IMR-90 (cell line): Measurements from ENCODE around the gene ZNF286A. TPM values are rescaled to one million over a fixed set of nuclear protein-coding genes. Genes with fewer than 3 reads are reported as not detected.

ENCODE experiments used
- ATAC-seq: fragments of 200-7000 bp; cut with Tn5 transposase; 2 replicates; pipeline ENCODE4 v1.9.1; 2020; ENCODE audit warnings: low read depth, mild to moderate bottlenecking, moderate library complexity
- BruUV-seq: library from RNA; stranded (reverse); fragments of 400-500 nt; replicated peaks from 2 replicates; lab custom pipeline; 2021; lab: Mats Ljungman, UMichigan
- CTCF ChIA-PET: fragments of 300-600 bp; formaldehyde crosslinking; extraction: SDS; loops from one replicate; lab custom pipeline; 2021; ENCODE audit warnings: antibody characterized with exemption; lab: Yijun Ruan, JAX
- POLR2A ChIA-PET: fragments of 300-600 bp; sonication (Branson Sonifier 250); formaldehyde crosslinking; loops from one replicate; lab custom pipeline; 2022; ENCODE audit warnings: antibody characterized with exemption; ENCODE audit not compliant: unreplicated experiment; lab: Charles Lee
- DNase-seq: peaks from one replicate; pipeline ENCODE4 v3.0.0; 2013
- H2AFZ ChIP-seq: replicated peaks from 2 replicates; pipeline ENCODE3; 2013; ENCODE audit warnings: low read length, mild to moderate bottlenecking; ENCODE audit not compliant: poor library complexity
- H2AK5ac ChIP-seq: 2 replicates; pipeline ENCODE4 v1.6.1; 2013; ENCODE audit warnings: low read depth, low read length, inconsistent platforms
- H2AK9ac ChIP-seq: replicated peaks from 2 replicates; pipeline ENCODE3; 2013; ENCODE audit warnings: mild to moderate bottlenecking, low read depth, low read length, moderate library complexity; ENCODE audit not compliant: poor library complexity
- H2BK120ac ChIP-seq: 2 replicates; pipeline ENCODE4 v1.6.1; 2013; ENCODE audit warnings: low read depth, low read length, inconsistent platforms
- H2BK15ac ChIP-seq: 3 replicates; pipeline ENCODE4 v1.6.1; 2013; ENCODE audit warnings: low read depth, low read length, inconsistent platforms
- H2BK20ac ChIP-seq: 2 replicates; pipeline ENCODE4 v1.6.1; 2013; ENCODE audit warnings: low read depth, mild to moderate bottlenecking, inconsistent platforms, low read length, moderate library complexity
- H2BK5ac ChIP-seq: 2 replicates; pipeline ENCODE4 v1.6.1; 2013; ENCODE audit warnings: mild to moderate bottlenecking, low read depth, low read length, inconsistent platforms; ENCODE audit not compliant: poor library complexity, severe bottlenecking
- H3K14ac ChIP-seq: replicated peaks from 2 replicates; pipeline ENCODE4 v1.6.1; 2013; ENCODE audit warnings: low read depth, low read length, inconsistent platforms
- H3K18ac ChIP-seq: 2 replicates; pipeline ENCODE4 v1.6.1; 2013; ENCODE audit warnings: low read depth, low read length, control low read depth
- H3K23ac ChIP-seq: 2 replicates; pipeline ENCODE4 v1.6.1; 2013; ENCODE audit warnings: low read depth, low read length, inconsistent platforms
- H3K27ac ChIP-seq: 2 replicates; pipeline ENCODE4 v1.5.1; 2013; ENCODE audit warnings: mild to moderate bottlenecking, control low read depth, low read length; ENCODE audit not compliant: insufficient read depth
- H3K27me3 ChIP-seq: 2 replicates; pipeline ENCODE4 v1.6.1; 2013; ENCODE audit warnings: low read length; ENCODE audit not compliant: control insufficient read depth, insufficient read depth
- H3K36me3 ChIP-seq: 2 replicates; pipeline ENCODE4 v1.6.1; 2013; ENCODE audit warnings: low read length, mixed read lengths; ENCODE audit not compliant: control insufficient read depth, insufficient read depth
- H3K4ac ChIP-seq: 2 replicates; pipeline ENCODE4 v1.6.1; 2013; ENCODE audit warnings: low read depth, low read length, inconsistent platforms
- H3K4me1 ChIP-seq: 2 replicates; pipeline ENCODE4 v1.6.1; 2013; ENCODE audit warnings: low read length, mixed read lengths; ENCODE audit not compliant: control insufficient read depth, insufficient read depth
- H3K4me2 ChIP-seq: 2 replicates; pipeline ENCODE4 v1.6.1; 2013; ENCODE audit warnings: low read depth, mild to moderate bottlenecking, control low read depth, low read length, moderate library complexity
- H3K4me3 ChIP-seq: 2 replicates; pipeline ENCODE4 v1.5.1; 2013; ENCODE audit warnings: low read depth, mild to moderate bottlenecking, control low read depth, low read length, moderate library complexity; ENCODE audit not compliant: insufficient read depth
- H3K56ac ChIP-seq: 2 replicates; pipeline ENCODE4 v1.6.1; 2013; ENCODE audit warnings: low read length, inconsistent platforms; ENCODE audit not compliant: insufficient read depth; ENCODE audit errors: extremely low read depth
- H3K79me1 ChIP-seq, 2 experiments: 2 replicates each; pipeline ENCODE4 v1.6.1; 2013; ENCODE audit warnings: low read length in 2 of 2, inconsistent platforms in 1 of 2, low read depth in 1 of 2
- H3K9ac ChIP-seq: 2 replicates; pipeline ENCODE4 v1.6.1; 2013; ENCODE audit warnings: low read depth, low read length, control low read depth
- H3K9me1 ChIP-seq: 2 replicates; pipeline ENCODE4 v1.6.1; 2013; ENCODE audit warnings: low read length, inconsistent platforms; ENCODE audit not compliant: insufficient read depth
- H3K9me3 ChIP-seq: 2 replicates; pipeline ENCODE4 v1.6.1; 2013; ENCODE audit warnings: low read length; ENCODE audit not compliant: control insufficient read depth, insufficient read depth
- H4K20me1 ChIP-seq: 2 replicates; pipeline ENCODE4 v1.6.1; 2013; ENCODE audit warnings: low read length, inconsistent platforms; ENCODE audit not compliant: insufficient read depth
- H4K5ac ChIP-seq: 2 replicates; pipeline ENCODE4 v1.6.1; 2013; ENCODE audit warnings: mild to moderate bottlenecking, low read depth, low read length, control low read depth
- H4K8ac ChIP-seq, 2 experiments: 2 replicates each; pipeline ENCODE4 v1.6.1; 2013; ENCODE audit warnings: low read depth in 2 of 2, low read length in 2 of 2, control low read depth in 1 of 2, inconsistent platforms in 1 of 2
- H4K91ac ChIP-seq: 2 replicates; pipeline ENCODE4 v1.6.1; 2013; ENCODE audit warnings: low read depth, low read length, inconsistent platforms; ENCODE audit not compliant: insufficient read depth
- BHLHE40 ChIP-seq: fragments of 150-350 bp; IDR thresholded peaks from 2 replicates; pipeline ENCODE4 v1.6.1; 2016; ENCODE audit warnings: mild to moderate bottlenecking, low read depth, low read length
- CEBPB ChIP-seq: IDR thresholded peaks from 2 replicates; pipeline ENCODE4 v1.6.1; 2012; ENCODE audit warnings: low read depth, low read length, improper control_type of control experiment
- CTCF ChIP-seq: conservative IDR thresholded peaks from 2 replicates; pipeline ENCODE4 v1.5.1; 2012; ENCODE audit warnings: mild to moderate bottlenecking, low read depth, low read length, improper control_type of control experiment
- FOS ChIP-seq: fragments of 150-350 bp; IDR thresholded peaks from 2 replicates; pipeline ENCODE4 v1.6.1; 2016; ENCODE audit warnings: low read depth, low read length
- MAFK ChIP-seq: IDR thresholded peaks from 2 replicates; pipeline ENCODE4 v1.6.1; 2012; ENCODE audit warnings: low read depth, low read length, improper control_type of control experiment
- MAZ ChIP-seq: IDR thresholded peaks from 2 replicates; pipeline ENCODE4 v1.6.1; 2012; ENCODE audit warnings: low read depth, mild to moderate bottlenecking, low read length, improper control_type of control experiment, moderate library complexity, borderline replicate concordance
- MXI1 ChIP-seq: IDR thresholded peaks from 2 replicates; pipeline ENCODE4 v1.6.1; 2012; ENCODE audit warnings: low read depth, mild to moderate bottlenecking, low read length, moderate library complexity, borderline replicate concordance
- NFE2L2 ChIP-seq: fragments of 150-350 bp; IDR thresholded peaks from 2 replicates; pipeline ENCODE4 v1.6.1; 2016; ENCODE audit warnings: low read depth, mild to moderate bottlenecking, low read length
- POLR2A ChIP-seq: IDR thresholded peaks from 2 replicates; pipeline ENCODE4 v1.6.1; 2012; ENCODE audit warnings: mild to moderate bottlenecking, low read depth, low read length
- RAD21 ChIP-seq: IDR thresholded peaks from 2 replicates; pipeline ENCODE4 v1.6.1; 2012; ENCODE audit warnings: low read length, improper control_type of control experiment
- RFX5 ChIP-seq: IDR thresholded peaks from 2 replicates; pipeline ENCODE4 v1.8.0; 2012; ENCODE audit warnings: low read depth, mild to moderate bottlenecking, low read length, moderate library complexity
- USF2 ChIP-seq: fragments of 150-350 bp; IDR thresholded peaks from 2 replicates; pipeline ENCODE4 v1.6.1; 2017; ENCODE audit warnings: mild to moderate bottlenecking, antibody characterized with exemption, low read length, low read depth
- WGBS, 2 experiments: methylation state at CpG; one replicate each; pipeline versions ENCODE4 v1.1.5 to v1.1.7; 2013; ENCODE audit warnings: missing lambda C conversion rate in 2 of 2; ENCODE audit not compliant: insufficient read length in 1 of 2; ENCODE audit errors: extremely low coverage in 2 of 2; 5-methylcytosine and 5-hydroxymethylcytosine counted together
- dilution Hi-C: fragments of 300-500 bp; cut with HindIII; formaldehyde crosslinking; loops from one replicate; pipeline ENCODE4 v1.14.3; 2018; ENCODE audit warnings: low sequenced_read_pairs; ENCODE audit not compliant: unreplicated experiment
- in situ Hi-C: fragments of 300-500 bp; cut with MboI; formaldehyde crosslinking; loops from 3 replicates; pipeline ENCODE4 v1.14.3; 2019; ENCODE audit warnings: low sequenced_read_pairs, inconsistent platforms, mixed read lengths
- intact Hi-C: fragments of 100-400 bp; cut with micrococcal nuclease; formaldehyde crosslinking; loops from 2 replicates; pipeline ENCODE4 v1.10.0; 2022
- polyA plus RNA-seq, 3 experiments: library from polyadenylated mRNA; depleted of rRNA; stranded (reverse); fragments of >200 nt; gene quantifications; 2 replicates each; pipeline ENCODE4 v1.2.3, GENCODE V29; 2012; ENCODE audit warnings: low replicate concordance in 1 of 3
- total RNA-seq: library from RNA; depleted of rRNA; stranded (reverse); fragments of >200 nt; gene quantifications from 2 replicates; pipeline ENCODE4 v1.2.3, GENCODE V29; 2012
- TF ChIP-seq, protein P1 (sequence below): fragments of 150-350 bp; IDR thresholded peaks from 2 replicates; pipeline ENCODE4 v1.6.1; 2016; ENCODE audit warnings: low read depth, mild to moderate bottlenecking, low read length, moderate library complexity, borderline replicate concordance

The ZNF286A gene
- total and polyA plus RNA-seq, 2 of the 4 experiments (the other 2 are of a cell fraction), result 19.8 to 37.6 TPM

- POLR2A ChIA-PET, result no interaction called here
- no peak overlapping the region for H2AK5ac ChIP-seq
- H3K4ac ChIP-seq, result no peak overlapping the region
- CTCF ChIA-PET, result no interaction called here
- no peak overlapping the region for H3K4me3 ChIP-seq
- dilution Hi-C loops, result no loop called here
- no peaks in the 10 kb centered on the region for H3K9me3 ChIP-seq
- H4K5ac ChIP-seq, result no peak overlapping the region
- intact Hi-C loops, result no loop called here
- no peak overlapping the region for H4K91ac ChIP-seq
- H3K27me3 ChIP-seq, result no peaks in the 10 kb centered on the region
- no peak overlapping the region for H3K4me2 ChIP-seq
- ATAC-seq, result no peak
- H4K20me1 ChIP-seq, result no peaks in the 10 kb centered on the region
- H2AK9ac ChIP-seq, result no peak overlapping the region
- no peak overlapping the region for H2BK15ac ChIP-seq
- H3K56ac ChIP-seq, result no peak overlapping the region
- no peak overlapping the region for H2BK5ac ChIP-seq
- H4K8ac ChIP-seq, result no peak overlapping the region
- H3K23ac ChIP-seq, result no peak overlapping the region
- no peak overlapping the region for H2BK20ac ChIP-seq
- no peak overlapping the region for H3K18ac ChIP-seq
- no CpG with 5 or more reads among the region's 3 CpGs for WGBS, 2 experiments
- H3K9ac ChIP-seq, result no peak overlapping the region
- H2AFZ ChIP-seq, result no peak overlapping the region
- H3K27ac ChIP-seq, result no peak overlapping the region
- no peaks in the 10 kb centered on the region for H3K79me1 ChIP-seq
- in situ Hi-C loops, result loop anchor here (25.0 kb wide), 1 partner anchor 400 kb away; the partner anchor contains the start of gene PMP22
- no peak for DNase-seq
- H3K4me1 ChIP-seq, result peaks cover 3% of the 10 kb centered on the region; the same call in 1 of the 2 replicates
- no peak overlapping the region for H3K14ac ChIP-seq
- H3K9me1 ChIP-seq, result no peaks in the 10 kb centered on the region; the same call in 1 of the 2 replicates
- no peak overlapping the region for H2BK120ac ChIP-seq
- TF ChIP-seq, protein P1, sequence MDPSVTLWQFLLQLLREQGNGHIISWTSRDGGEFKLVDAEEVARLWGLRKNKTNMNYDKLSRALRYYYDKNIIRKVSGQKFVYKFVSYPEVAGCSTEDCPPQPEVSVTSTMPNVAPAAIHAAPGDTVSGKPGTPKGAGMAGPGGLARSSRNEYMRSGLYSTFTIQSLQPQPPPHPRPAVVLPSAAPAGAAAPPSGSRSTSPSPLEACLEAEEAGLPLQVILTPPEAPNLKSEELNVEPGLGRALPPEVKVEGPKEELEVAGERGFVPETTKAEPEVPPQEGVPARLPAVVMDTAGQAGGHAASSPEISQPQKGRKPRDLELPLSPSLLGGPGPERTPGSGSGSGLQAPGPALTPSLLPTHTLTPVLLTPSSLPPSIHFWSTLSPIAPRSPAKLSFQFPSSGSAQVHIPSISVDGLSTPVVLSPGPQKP, result no peak
- TF ChIP-seq MAZ (no peak), RAD21 (no peak), USF2 (no peak), CEBPB (no peak), NFE2L2 (no peak), MXI1 (no peak), POLR2A (no peak), CTCF (no peak), FOS (no peak), BHLHE40 (no peak), MAFK (no peak), RFX5 (no peak)
- H3K36me3 ChIP-seq, result peaks cover 4% of the 10 kb centered on the region
- no TSS peak for BruUV-seq
These were observed 36.9 kb upstream of the ZNF286A start for GRCh38 chr17:15662681-15663080.
